Measurements from ENCODE around the gene DNER. TPM values are rescaled to one million over a fixed set of nuclear protein-coding genes. Genes with fewer than 3 reads are reported as not detected.

The DNER gene
- total RNA-seq, 2 donors from 2014 or later, result 0.11 to 0.18 TPM

DNA sequence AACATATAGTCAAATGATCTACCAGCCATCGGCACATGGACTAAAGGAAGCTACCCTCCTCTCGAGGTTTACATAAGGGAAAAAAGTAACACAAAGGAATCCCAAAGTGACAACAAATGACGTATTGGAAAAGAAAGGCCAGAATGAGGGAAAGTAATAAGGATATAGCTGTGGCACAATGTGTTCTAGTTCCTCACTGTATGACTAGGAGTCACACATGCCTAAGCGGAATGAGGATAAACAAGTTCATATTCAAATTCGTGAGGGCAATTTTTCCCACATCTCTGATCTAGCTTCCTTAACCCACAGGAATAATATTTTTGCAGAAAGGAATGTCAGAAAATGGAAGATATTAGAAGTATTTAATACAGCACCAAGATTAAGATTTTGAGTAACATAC lies 281.0 kb downstream of the DNER start:
- no peaks in the 10 kb centered on the region for H3K27me3 Mint-ChIP-seq (ENCODE audit: insufficient read depth)
- Histone ChIP-seq H3K9me3 (ENCODE audit: control insufficient read depth, low read length) (peaks cover 9% of the 10 kb centered on the region), H3K4me3 (ENCODE audit: low read length) (no peak overlapping the region), H3K4me1 (ENCODE audit: control insufficient read depth, insufficient read depth, low read length) (no peaks in the 10 kb centered on the region), H3K27me3 (ENCODE audit: control insufficient read depth, insufficient read depth, low read length, poor library complexity, severe bottlenecking) (no peaks in the 10 kb centered on the region), H3K9ac (ENCODE audit: extremely low read depth, low read length, poor library complexity, severe bottlenecking) (no peak overlapping the region), H3K36me3 (ENCODE audit: control insufficient read depth, insufficient read depth, low read length) (no peaks in the 10 kb centered on the region), H3K27ac (ENCODE audit: low read depth, low read length) (no peak overlapping the region)
- 94% methylated on average over 2 to 5 of the region's 5 CpGs for WGBS, 2 experiments (ENCODE audit: insufficient coverage in 1 of 2, insufficient read length in 1 of 2)
- H3K4me3 Mint-ChIP-seq, result no peak overlapping the region
- H3K27ac Mint-ChIP-seq, result no peak overlapping the region
- H3K9me3 Mint-ChIP-seq, result peaks cover 2% of the 10 kb centered on the region
- DNase-seq, result no peak
- no peaks in the 10 kb centered on the region for H3K36me3 Mint-ChIP-seq (ENCODE audit: low read depth)
- H3K4me1 Mint-ChIP-seq, result no peaks in the 10 kb centered on the region
- TF ChIP-seq, protein P1, sequence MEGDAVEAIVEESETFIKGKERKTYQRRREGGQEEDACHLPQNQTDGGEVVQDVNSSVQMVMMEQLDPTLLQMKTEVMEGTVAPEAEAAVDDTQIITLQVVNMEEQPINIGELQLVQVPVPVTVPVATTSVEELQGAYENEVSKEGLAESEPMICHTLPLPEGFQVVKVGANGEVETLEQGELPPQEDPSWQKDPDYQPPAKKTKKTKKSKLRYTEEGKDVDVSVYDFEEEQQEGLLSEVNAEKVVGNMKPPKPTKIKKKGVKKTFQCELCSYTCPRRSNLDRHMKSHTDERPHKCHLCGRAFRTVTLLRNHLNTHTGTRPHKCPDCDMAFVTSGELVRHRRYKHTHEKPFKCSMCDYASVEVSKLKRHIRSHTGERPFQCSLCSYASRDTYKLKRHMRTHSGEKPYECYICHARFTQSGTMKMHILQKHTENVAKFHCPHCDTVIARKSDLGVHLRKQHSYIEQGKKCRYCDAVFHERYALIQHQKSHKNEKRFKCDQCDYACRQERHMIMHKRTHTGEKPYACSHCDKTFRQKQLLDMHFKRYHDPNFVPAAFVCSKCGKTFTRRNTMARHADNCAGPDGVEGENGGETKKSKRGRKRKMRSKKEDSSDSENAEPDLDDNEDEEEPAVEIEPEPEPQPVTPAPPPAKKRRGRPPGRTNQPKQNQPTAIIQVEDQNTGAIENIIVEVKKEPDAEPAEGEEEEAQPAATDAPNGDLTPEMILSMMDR (conservative IDR thresholded peaks at IDR 0.05), result no peak

DNA sequence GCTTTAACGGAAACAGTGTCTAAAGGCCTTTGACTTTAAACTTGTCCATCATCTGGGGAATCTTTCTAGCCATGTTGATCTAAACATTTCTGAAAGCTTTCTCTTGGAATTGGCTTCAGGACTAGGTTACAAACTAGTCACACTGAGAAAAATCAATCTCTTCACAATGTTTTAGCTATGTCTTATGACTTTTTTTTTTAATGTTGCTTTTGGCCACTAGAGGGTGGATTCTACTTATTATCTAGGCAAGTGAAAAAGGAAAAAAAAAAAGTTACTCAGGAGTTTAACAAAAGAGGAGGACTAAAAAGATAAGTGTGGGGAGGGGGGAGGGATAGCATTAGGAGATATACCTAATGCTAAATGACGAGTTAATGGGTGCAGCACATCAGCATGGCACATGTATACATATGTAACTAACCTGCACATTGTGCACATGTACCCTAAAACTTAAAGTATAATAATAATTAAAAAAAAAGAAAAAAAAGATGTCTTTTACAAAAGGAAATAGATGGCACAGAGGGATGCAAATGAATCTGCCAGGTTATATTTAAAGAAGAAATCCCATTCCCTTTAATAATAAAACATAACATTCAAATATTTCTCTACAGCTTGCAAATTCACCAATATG lies 282.9 kb downstream of the DNER start:
- Mint-ChIP-seq H3K4me1 (no peaks in the 10 kb centered on the region), H3K9me3 (peaks cover 2% of the 10 kb centered on the region), H3K4me3 (no peak overlapping the region), H3K27ac (no peak overlapping the region), H3K27me3 (ENCODE audit: insufficient read depth) (no peaks in the 10 kb centered on the region), H3K36me3 (ENCODE audit: low read depth) (no peaks in the 10 kb centered on the region)
- Histone ChIP-seq H3K4me1 (ENCODE audit: control insufficient read depth, insufficient read depth, low read length) (no peaks in the 10 kb centered on the region), H3K27me3 (ENCODE audit: control insufficient read depth, insufficient read depth, low read length, poor library complexity, severe bottlenecking) (no peaks in the 10 kb centered on the region), H3K4me3 (ENCODE audit: low read length) (no peak overlapping the region), H3K9me3 (ENCODE audit: control insufficient read depth, low read length) (peaks cover 9% of the 10 kb centered on the region), H3K9ac (ENCODE audit: extremely low read depth, low read length, poor library complexity, severe bottlenecking) (no peak overlapping the region), H3K27ac (ENCODE audit: low read depth, low read length) (no peak overlapping the region), H3K36me3 (ENCODE audit: control insufficient read depth, insufficient read depth, low read length) (no peaks in the 10 kb centered on the region)
- DNase-seq, result no peak
- 93% methylated on average over 1 of the region's 2 CpGs; no CpG with 5 or more reads in 1 of the 2 experiments for WGBS, 2 experiments (ENCODE audit: insufficient coverage in 1 of 2, insufficient read length in 1 of 2)
- TF ChIP-seq, protein P1 (conservative IDR thresholded peaks at IDR 0.05), result peak; percentile 78

DNA sequence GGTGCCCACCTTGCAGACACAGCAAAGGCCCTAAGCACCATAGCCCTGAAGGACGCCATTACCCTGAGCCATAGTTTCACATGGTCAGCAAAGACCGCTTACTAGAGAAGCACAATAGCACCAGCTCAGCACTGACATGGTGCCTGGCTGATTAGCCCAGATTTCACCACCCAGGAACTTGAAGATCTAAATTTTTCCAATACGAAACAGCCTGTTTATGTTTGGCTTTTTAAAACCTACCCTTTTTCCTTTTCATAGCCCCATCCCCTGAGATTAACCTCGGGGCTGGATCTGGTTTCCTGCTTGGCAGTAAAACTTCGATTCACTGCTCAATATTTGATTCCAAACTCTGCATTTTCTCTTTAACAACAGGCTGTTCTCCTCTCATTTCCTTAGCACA lies 284.8 kb downstream of the DNER start:
- no peaks in the 10 kb centered on the region for H3K9me3 ChIP-seq (ENCODE audit: control insufficient read depth, low read length)
- H3K27ac ChIP-seq (ENCODE audit: low read depth, low read length), result no peak overlapping the region
- no peak overlapping the region for H3K9ac ChIP-seq (ENCODE audit: extremely low read depth, low read length, poor library complexity, severe bottlenecking)
- Mint-ChIP-seq H3K4me1 (no peaks in the 10 kb centered on the region), H3K4me3 (no peak overlapping the region), H3K36me3 (ENCODE audit: low read depth) (no peaks in the 10 kb centered on the region), H3K9me3 (no peaks in the 10 kb centered on the region), H3K27me3 (ENCODE audit: insufficient read depth) (no peaks in the 10 kb centered on the region), H3K27ac (no peak overlapping the region)
- DNase-seq, result no peak
- TF ChIP-seq, protein P1 (conservative IDR thresholded peaks at IDR 0.05), result no peak
- no peak overlapping the region for H3K4me3 ChIP-seq (ENCODE audit: low read length)
- H3K27me3 ChIP-seq (ENCODE audit: control insufficient read depth, insufficient read depth, low read length, poor library complexity, severe bottlenecking), result no peaks in the 10 kb centered on the region
- no peaks in the 10 kb centered on the region for H3K36me3 ChIP-seq (ENCODE audit: control insufficient read depth, insufficient read depth, low read length)
- H3K4me1 ChIP-seq (ENCODE audit: control insufficient read depth, insufficient read depth, low read length), result no peaks in the 10 kb centered on the region
- 82 to 87% methylated on average over 4 to 5 of the region's 5 CpGs for WGBS, 2 experiments (ENCODE audit: insufficient coverage in 1 of 2, insufficient read length in 1 of 2)
